Glomerular endothelial cell (primary cell): ENCODE data around the gene KIFC3. TPM values are rescaled to one million over a fixed set of nuclear protein-coding genes. Genes with fewer than 3 reads are reported as not detected.
"Not testable (repeated sequence)": the region's sequence is repeated elsewhere in the genome, so short reads cannot be mapped to it uniquely, and the experiment has no call there.

Source experiments
- DNase-seq: peaks from one replicate; pipeline ENCODE4 v3.0.0-alpha.2; 2011; ENCODE audit warnings: low read depth, low spot score; ENCODE audit errors: extremely low read depth
- total RNA-seq: library from RNA; depleted of rRNA; stranded (reverse); fragments of >200 nt; gene quantifications from 2 replicates; pipeline ENCODE4 v1.2.3, GENCODE V29; 2015

Gene KIFC3
- total RNA-seq, 1 donor from 2014 or later = 76.7 TPM

- no peak for DNase-seq
These were observed 74.7 kb downstream of the KIFC3 start for GRCh38 chr16:57727610-57728009.

GRCh38 chr16:57726433-57726947 is 75.8 kb downstream of the KIFC3 start:
- DNase-seq = no peak

GRCh38 chr16:57725976-57726375 is 76.3 kb downstream of the KIFC3 start:
- no peak for DNase-seq

GRCh38 chr16:57725554-57725953 is 76.7 kb downstream of the KIFC3 start:
- DNase-seq = no peak

- DNase-seq = no peak
These were observed 77.1 kb downstream of the KIFC3 start for GRCh38 chr16:57725151-57725550.

- DNase-seq = no peak
These were observed 77.8 kb downstream of the KIFC3 start for GRCh38 chr16:57724531-57724930.

- DNase-seq = no peak
These were observed 79.1 kb downstream of the KIFC3 start for GRCh38 chr16:57723170-57723569.

GRCh38 chr16:57722651-57723050 is 79.6 kb downstream of the KIFC3 start:
- DNase-seq = no peak

GRCh38 chr16:57722210-57722499 is 80.1 kb downstream of the KIFC3 start:
- no peak for DNase-seq

GRCh38 chr16:57721356-57722209 is 80.7 kb downstream of the KIFC3 start:
- no peak for DNase-seq

- DNase-seq = peak; percentile 36
These were observed 82.1 kb downstream of the KIFC3 start for GRCh38 chr16:57720142-57720575.

GRCh38 chr16:57714047-57714446 is 88.2 kb downstream of the KIFC3 start:
- no peak for DNase-seq

- DNase-seq = no peak
These were observed 88.7 kb downstream of the KIFC3 start for GRCh38 chr16:57713596-57713995.

- DNase-seq = not testable (repeated sequence)
These were observed 89.7 kb downstream of the KIFC3 start for GRCh38 chr16:57712569-57712968.

GRCh38 chr16:57711993-57712392 is 90.3 kb downstream of the KIFC3 start:
- no peak for DNase-seq

- DNase-seq = no peak
These were observed 90.9 kb downstream of the KIFC3 start for GRCh38 chr16:57711346-57711745.

- DNase-seq = no peak
These were observed 92.6 kb downstream of the KIFC3 start for GRCh38 chr16:57709663-57710062.

Other genes with a start within 250 kb of the KIFC3 start
- gene ADGRG1, start 173.9 kb downstream of the KIFC3 start, total RNA-seq = 129 and 222 TPM in 2 replicates
- 0.12 and 0.53 TPM in 2 replicates for gene ADGRG3, start 134.2 kb downstream of the KIFC3 start, total RNA-seq
- 0.05 TPM in 1 of 2 replicates, not detected in the other for gene DRC7, start 107.7 kb downstream of the KIFC3 start, total RNA-seq
- gene KATNB1, start 66.7 kb downstream of the KIFC3 start, total RNA-seq = 23.1 and 25.2 TPM in 2 replicates
- gene CNGB1, start 168.6 kb upstream of the KIFC3 start, total RNA-seq = not detected in 2 replicates
- gene ZNF319, start 198.2 kb upstream of the KIFC3 start, total RNA-seq = 10.8 and 11.3 TPM in 2 replicates
- gene USB1, start 198.9 kb upstream of the KIFC3 start, total RNA-seq = 76.5 and 85.7 TPM in 2 replicates
- gene MMP15, start 223.3 kb upstream of the KIFC3 start, total RNA-seq = 41.2 and 60.8 TPM in 2 replicates